ENCODE results near the gene DUSP7. TPM values are rescaled to one million over a fixed set of nuclear protein-coding genes. Genes with fewer than 3 reads are reported as not detected.

The DUSP7 gene
- total and polyA plus RNA-seq, 2 experiments from 2014 or later, result 6.4 to 13.1 TPM

DNA sequence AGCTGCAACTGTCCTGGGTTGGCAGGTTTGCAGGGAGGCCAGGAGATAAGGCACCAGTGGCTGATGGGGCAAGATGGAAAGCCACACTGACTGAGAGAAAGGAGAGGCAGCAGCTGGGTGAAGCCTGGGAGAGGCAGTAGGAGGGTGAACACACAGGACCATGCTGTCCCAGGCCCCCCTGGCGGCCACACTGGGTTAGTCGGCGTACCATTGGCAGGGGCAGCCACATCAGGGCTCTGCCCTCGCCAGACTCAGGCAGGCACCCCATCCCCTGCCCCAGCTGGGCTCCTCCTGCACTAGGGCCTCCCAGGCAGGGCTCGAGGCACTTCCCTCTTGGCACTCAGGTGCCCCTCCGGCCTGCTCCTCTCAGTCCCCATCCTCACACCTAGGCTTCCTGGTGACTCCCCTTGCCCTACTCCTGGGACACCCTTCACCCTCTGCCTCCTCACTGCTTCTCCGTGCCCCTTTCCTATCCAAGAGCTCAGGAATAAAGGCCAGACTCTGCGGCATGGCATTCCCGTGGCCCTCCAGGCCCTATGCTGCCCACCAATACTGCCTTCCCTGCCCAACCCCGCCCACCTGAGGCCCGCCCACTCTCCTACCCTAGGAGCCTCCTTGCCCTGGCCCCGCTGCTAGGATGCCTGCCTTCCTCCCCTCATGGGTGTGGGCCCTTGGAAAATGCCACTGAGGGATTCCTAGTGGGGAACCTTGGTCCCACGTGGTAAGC, 28.7 kb upstream of the DUSP7 start:
- Histone ChIP-seq H3K4me1 (ENCODE audit: insufficient read depth) (peaks cover 32% of the 10 kb centered on the region), H3K9me3 (ENCODE audit: low read depth) (no peaks in the 10 kb centered on the region), H4K20me1 (ENCODE audit: insufficient read depth, poor library complexity, severe bottlenecking) (no peaks in the 10 kb centered on the region), H3K4me2 (no peak overlapping the region), H2AFZ (no peak overlapping the region), H3K27ac (no peak overlapping the region), H3K27me3 (no peaks in the 10 kb centered on the region), H3K4me3 (no peak overlapping the region), H3K36me3 (replicated peaks; ENCODE audit: insufficient read depth, low read depth) (no peaks in the 10 kb centered on the region), H3K9me2 (replicated peaks; ENCODE audit: insufficient read depth) (no peaks in the 10 kb centered on the region), H3K79me2 (no peaks in the 10 kb centered on the region)
- 88% methylated on average over 13 of the region's 13 CpGs for WGBS (ENCODE audit: low lambda C conversion rate, missing lambda C conversion rate)
- TF ChIP-seq, protein P1, sequence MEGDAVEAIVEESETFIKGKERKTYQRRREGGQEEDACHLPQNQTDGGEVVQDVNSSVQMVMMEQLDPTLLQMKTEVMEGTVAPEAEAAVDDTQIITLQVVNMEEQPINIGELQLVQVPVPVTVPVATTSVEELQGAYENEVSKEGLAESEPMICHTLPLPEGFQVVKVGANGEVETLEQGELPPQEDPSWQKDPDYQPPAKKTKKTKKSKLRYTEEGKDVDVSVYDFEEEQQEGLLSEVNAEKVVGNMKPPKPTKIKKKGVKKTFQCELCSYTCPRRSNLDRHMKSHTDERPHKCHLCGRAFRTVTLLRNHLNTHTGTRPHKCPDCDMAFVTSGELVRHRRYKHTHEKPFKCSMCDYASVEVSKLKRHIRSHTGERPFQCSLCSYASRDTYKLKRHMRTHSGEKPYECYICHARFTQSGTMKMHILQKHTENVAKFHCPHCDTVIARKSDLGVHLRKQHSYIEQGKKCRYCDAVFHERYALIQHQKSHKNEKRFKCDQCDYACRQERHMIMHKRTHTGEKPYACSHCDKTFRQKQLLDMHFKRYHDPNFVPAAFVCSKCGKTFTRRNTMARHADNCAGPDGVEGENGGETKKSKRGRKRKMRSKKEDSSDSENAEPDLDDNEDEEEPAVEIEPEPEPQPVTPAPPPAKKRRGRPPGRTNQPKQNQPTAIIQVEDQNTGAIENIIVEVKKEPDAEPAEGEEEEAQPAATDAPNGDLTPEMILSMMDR (IDR thresholded peaks at IDR 0.05; ENCODE audit: poor library complexity), result no peak
- TF ChIP-seq EZH2phosphoT487 (IDR thresholded peaks at IDR 0.05; ENCODE audit: low read depth, severe bottlenecking, unreplicated experiment) (no peak), EZH2 (IDR thresholded peaks at IDR 0.05; ENCODE audit: borderline replicate concordance) (no peak)
- DNase-seq (ENCODE audit: low spot score), result no peak

DNA sequence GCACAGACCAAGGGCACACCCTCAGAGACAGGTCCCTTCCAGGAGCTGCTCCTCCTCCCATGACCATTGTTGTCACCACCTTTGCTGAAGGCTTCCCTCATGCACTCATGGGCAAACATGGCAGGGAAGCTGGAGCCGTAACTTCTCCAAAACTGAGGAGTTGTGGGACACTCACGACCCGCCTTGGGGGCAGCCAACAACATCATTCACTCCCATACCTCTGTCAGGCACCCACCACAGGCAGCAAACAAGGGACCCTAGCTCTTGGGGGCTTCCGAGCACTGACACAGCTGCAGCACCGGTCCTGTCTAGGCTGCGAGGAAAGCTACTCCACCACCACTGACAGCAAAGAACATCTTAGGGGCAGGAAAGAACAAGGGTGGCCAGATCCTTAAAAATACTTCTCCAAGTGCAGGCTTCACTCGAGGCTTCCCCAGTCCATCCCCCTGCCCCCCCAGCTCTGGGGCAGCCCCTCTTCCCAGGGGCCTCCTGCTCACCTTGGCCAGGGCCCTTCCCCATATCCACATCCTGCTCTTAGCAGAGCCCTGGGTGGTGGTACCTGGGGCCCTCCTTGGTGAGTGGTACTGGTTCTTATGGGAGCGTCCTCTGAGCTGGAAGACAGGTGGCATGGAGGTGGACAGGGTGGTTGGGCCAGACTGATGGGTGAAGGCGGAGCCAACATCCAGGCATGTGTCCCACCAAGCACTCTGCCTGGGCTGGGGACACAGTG, 28.0 kb upstream of the DUSP7 start:
- H4K20me1 ChIP-seq (ENCODE audit: insufficient read depth, poor library complexity, severe bottlenecking), result no peaks in the 10 kb centered on the region
- H3K4me3 ChIP-seq, result no peak overlapping the region
- H3K9me3 ChIP-seq (ENCODE audit: low read depth), result no peaks in the 10 kb centered on the region
- no peaks in the 10 kb centered on the region for H3K79me2 ChIP-seq
- H3K4me1 ChIP-seq (ENCODE audit: insufficient read depth), result peaks cover 26% of the 10 kb centered on the region
- H3K27me3 ChIP-seq, result no peaks in the 10 kb centered on the region
- H3K36me3 ChIP-seq (replicated peaks; ENCODE audit: insufficient read depth, low read depth), result no peaks in the 10 kb centered on the region
- TF ChIP-seq EZH2phosphoT487 (IDR thresholded peaks at IDR 0.05; ENCODE audit: low read depth, severe bottlenecking, unreplicated experiment) (no peak), EZH2 (IDR thresholded peaks at IDR 0.05; ENCODE audit: borderline replicate concordance) (no peak)
- TF ChIP-seq, protein P1 (IDR thresholded peaks at IDR 0.05; ENCODE audit: poor library complexity), result no peak
- H2AFZ ChIP-seq, result no peak overlapping the region
- no peak overlapping the region for H3K4me2 ChIP-seq
- no peak for DNase-seq (ENCODE audit: low spot score)
- no peaks in the 10 kb centered on the region for H3K9me2 ChIP-seq (replicated peaks; ENCODE audit: insufficient read depth)
- no peak overlapping the region for H3K27ac ChIP-seq
- WGBS (ENCODE audit: low lambda C conversion rate, missing lambda C conversion rate), result 97% methylated on average over 8 of the region's 9 CpGs

- Histone ChIP-seq H4K20me1 (ENCODE audit: insufficient read depth, poor library complexity, severe bottlenecking) (no peaks in the 10 kb centered on the region), H3K4me2 (no peak overlapping the region), H3K79me2 (no peaks in the 10 kb centered on the region), H3K9me2 (replicated peaks; ENCODE audit: insufficient read depth) (no peaks in the 10 kb centered on the region), H3K36me3 (replicated peaks; ENCODE audit: insufficient read depth, low read depth) (no peaks in the 10 kb centered on the region), H3K27me3 (no peaks in the 10 kb centered on the region), H3K27ac (no peak overlapping the region), H3K4me3 (no peak overlapping the region), H2AFZ (no peak overlapping the region), H3K9me3 (ENCODE audit: low read depth) (no peaks in the 10 kb centered on the region), H3K4me1 (ENCODE audit: insufficient read depth) (peaks cover 18% of the 10 kb centered on the region)
- no peak for DNase-seq (ENCODE audit: low spot score)
- WGBS (ENCODE audit: low lambda C conversion rate, missing lambda C conversion rate), result 94% methylated on average over 5 of the region's 5 CpGs
- TF ChIP-seq EZH2phosphoT487 (IDR thresholded peaks at IDR 0.05; ENCODE audit: low read depth, severe bottlenecking, unreplicated experiment) (no peak), EZH2 (IDR thresholded peaks at IDR 0.05; ENCODE audit: borderline replicate concordance) (no peak)
- TF ChIP-seq, protein P1 (IDR thresholded peaks at IDR 0.05; ENCODE audit: poor library complexity), result no peak
These were observed 27.3 kb upstream of the DUSP7 start for GRCh38 chr3:52083556-52084087.

Data from hepatocyte (in vitro differentiated cells).